Renal cortical epithelial cell (primary cell): ENCODE data around the gene CHST15. TPM values are rescaled to one million over a fixed set of nuclear protein-coding genes. Genes with fewer than 3 reads are reported as not detected.

Experiments used
- DNase-seq: peaks from one replicate; pipeline ENCODE4 v3.0.0-alpha.2; 2011; ENCODE audit warnings: low read depth
- total RNA-seq: library from RNA; depleted of rRNA; stranded (reverse); fragments of >200 nt; gene quantifications from 2 replicates; pipeline ENCODE4 v1.2.3, GENCODE V29; 2014

The CHST15 gene
- total RNA-seq, 1 donor from 2014 or later: 38.3 TPM

GRCh38 chr10:123998197-123999141 lies 94.9 kb downstream of the CHST15 start:
- DNase-seq: no peak

GRCh38 chr10:123997486-123998196 lies 95.8 kb downstream of the CHST15 start:
- peak; percentile 95 for DNase-seq

- DNase-seq: no peak
Observed at GRCh38 chr10:123997013-123997412, 96.4 kb downstream of the CHST15 start.

- no peak for DNase-seq
Observed at GRCh38 chr10:123996302-123996701, 97.1 kb downstream of the CHST15 start.

- DNase-seq: peak; percentile 40
Observed at GRCh38 chr10:123995461-123996131, 97.8 kb downstream of the CHST15 start.

- peak; percentile 2 for DNase-seq
Observed at GRCh38 chr10:123995082-123995460, 98.3 kb downstream of the CHST15 start.

GRCh38 chr10:123994417-123995081 lies 98.8 kb downstream of the CHST15 start:
- peak; percentile 54 for DNase-seq

- no peak for DNase-seq
Observed at GRCh38 chr10:123993534-123994416, 99.6 kb downstream of the CHST15 start.

GRCh38 chr10:123991611-123992570 lies 101.5 kb downstream of the CHST15 start:
- no peak for DNase-seq

- DNase-seq: no peak
Observed at GRCh38 chr10:123990889-123991288, 102.5 kb downstream of the CHST15 start.

- DNase-seq: no peak
Observed at GRCh38 chr10:123988694-123989093, 104.7 kb downstream of the CHST15 start.

GRCh38 chr10:123986736-123987135 lies 106.7 kb downstream of the CHST15 start:
- DNase-seq: no peak

GRCh38 chr10:123974406-123974805 lies 119.0 kb downstream of the CHST15 start:
- DNase-seq: peak; percentile 52

GRCh38 chr10:123972481-123973401 lies 120.7 kb downstream of the CHST15 start:
- DNase-seq: no peak

- DNase-seq: no peak
Observed at GRCh38 chr10:123970927-123971286, 122.5 kb downstream of the CHST15 start.

GRCh38 chr10:123970207-123970926 lies 123.0 kb downstream of the CHST15 start:
- no peak for DNase-seq

GRCh38 chr10:123967626-123968243 lies 125.7 kb downstream of the CHST15 start:
- peak; percentile 11 for DNase-seq

- DNase-seq: no peak
Observed at GRCh38 chr10:123966896-123967231, 126.5 kb downstream of the CHST15 start.
